GM23338 (cell line): Measurements from ENCODE around the gene RIMS1. TPM values are rescaled to one million over a fixed set of nuclear protein-coding genes. Genes with fewer than 3 reads are reported as not detected.

Source experiments
- ATAC-seq: fragments of 200-7000 bp; cut with Tn5 transposase; 3 replicates; pipeline ENCODE4 v1.9.1; 2020
- DNase-seq: peaks from one replicate; pipeline ENCODE4 v3.0.0-alpha.2; 2015; ENCODE audit warnings: low spot score
- H2AFZ ChIP-seq: fragments of 200-600 bp; sonication (generic); 2 replicates; pipeline ENCODE4 v1.8.0; 2016; ENCODE audit warnings: antibody characterized with exemption, mild to moderate bottlenecking, moderate library complexity
- H3F3A ChIP-seq: fragments of 200-600 bp; sonication (generic); replicated peaks from 2 replicates; pipeline ENCODE4 v1.8.0; 2017; ENCODE audit warnings: antibody characterized with exemption, mixed run types, low read depth
- H3K27ac ChIP-seq: fragments of 200-600 bp; sonication (generic); 2 replicates; pipeline ENCODE4 v1.6.1; 2016; ENCODE audit warnings: low read depth
- H3K27me3 ChIP-seq: fragments of 200-600 bp; sonication (generic); 2 replicates; pipeline ENCODE4 v1.8.0; 2016; ENCODE audit warnings: mild to moderate bottlenecking, mixed run types, moderate library complexity; ENCODE audit not compliant: insufficient read depth
- H3K36me3 ChIP-seq: fragments of 200-600 bp; sonication (generic); 2 replicates; pipeline ENCODE4 v1.8.0; 2016; ENCODE audit warnings: mild to moderate bottlenecking; ENCODE audit not compliant: insufficient read depth
- H3K4me1 ChIP-seq: fragments of 200-600 bp; sonication (generic); 2 replicates; pipeline ENCODE4 v1.8.0; 2016; ENCODE audit warnings: mild to moderate bottlenecking, moderate library complexity; ENCODE audit not compliant: insufficient read depth
- H3K4me2 ChIP-seq: fragments of 200-600 bp; sonication (generic); 2 replicates; pipeline ENCODE4 v1.7.1; 2017; ENCODE audit warnings: mixed run types
- H3K4me3 ChIP-seq: fragments of 200-600 bp; sonication (generic); 2 replicates; pipeline ENCODE4 v1.6.1; 2016; ENCODE audit warnings: mixed run types
- H3K79me2 ChIP-seq: fragments of 200-600 bp; sonication (generic); replicated peaks from 2 replicates; pipeline ENCODE4 v1.8.0; 2017; ENCODE audit warnings: mild to moderate bottlenecking; ENCODE audit not compliant: insufficient read depth
- H3K9me2 ChIP-seq: fragments of 200-600 bp; sonication (generic); 2 replicates; pipeline ENCODE4 v1.8.0; 2017; ENCODE audit not compliant: insufficient read depth
- H4K20me1 ChIP-seq: fragments of 200-600 bp; sonication (generic); replicated peaks from 2 replicates; pipeline ENCODE4 v1.8.0; 2017; ENCODE audit warnings: mild to moderate bottlenecking; ENCODE audit not compliant: insufficient read depth
- H3K27ac Mint-ChIP-seq: 2 replicates; pipeline ENCODE4 v1.8.0; 2020; ENCODE audit warnings: inconsistent platforms, mild to moderate bottlenecking, moderate library complexity, mixed read lengths
- H3K27me3 Mint-ChIP-seq: 3 replicates; pipeline ENCODE4 v1.8.0; 2022; ENCODE audit warnings: low read depth, mild to moderate bottlenecking, moderate library complexity, mixed read lengths, inconsistent platforms; ENCODE audit not compliant: insufficient read depth, poor library complexity
- H3K36me3 Mint-ChIP-seq: 3 replicates; pipeline ENCODE4 v1.8.0; 2021; ENCODE audit warnings: low read depth, mild to moderate bottlenecking, inconsistent platforms, moderate library complexity, mixed read lengths
- H3K4me1 Mint-ChIP-seq: 3 replicates; pipeline ENCODE4 v1.8.0; 2020; ENCODE audit warnings: mild to moderate bottlenecking, inconsistent platforms, mixed read lengths
- H3K4me3 Mint-ChIP-seq: 3 replicates; pipeline ENCODE4 v1.8.0; 2021; ENCODE audit warnings: moderate library complexity, mild to moderate bottlenecking, inconsistent platforms, mixed read lengths
- H3K9me3 Mint-ChIP-seq: 3 replicates; pipeline ENCODE4 v1.8.0; 2020; ENCODE audit warnings: moderate library complexity, mild to moderate bottlenecking, inconsistent platforms, mixed read lengths
- CREB1 ChIP-seq: fragments of 250-450 bp; sonication (Bioruptor Pico); IDR thresholded peaks from 2 replicates; pipeline ENCODE4 v1.5.0; 2020; ENCODE audit warnings: low read depth, mild to moderate bottlenecking, moderate library complexity
- CTCF ChIP-seq, 2 experiments: fragments of 200-600 bp in 1 of 2; sonication (generic) in 1 of 2; conservative IDR thresholded peaks; 2 replicates each; pipeline versions ENCODE4 v1.5.1 to v1.6.1; 2016 to 2017; ENCODE audit warnings: antibody characterized with exemption in 2 of 2, low read depth in 2 of 2, mild to moderate bottlenecking in 2 of 2, moderate library complexity in 1 of 2
- EZH2 ChIP-seq: fragments of 200-600 bp; sonication (generic); IDR thresholded peaks from one replicate; pipeline ENCODE4 v1.8.0; 2017; ENCODE audit warnings: antibody characterized with exemption, mild to moderate bottlenecking, low read depth; ENCODE audit not compliant: unreplicated experiment
- NANOG ChIP-seq: IDR thresholded peaks from 2 replicates; pipeline ENCODE4 v1.6.1; 2016; ENCODE audit warnings: antibody characterized with exemption, borderline replicate concordance
- POLR2AphosphoS5 ChIP-seq: IDR thresholded peaks from 2 replicates; pipeline ENCODE4 v1.6.1; 2016; ENCODE audit warnings: antibody characterized with exemption, low read depth
- STAT1 ChIP-seq: IDR thresholded peaks from one replicate; pipeline ENCODE4 v1.6.1; 2016; ENCODE audit warnings: antibody characterized with exemption; ENCODE audit not compliant: unreplicated experiment
- ZNF331 ChIP-seq: fragments of 250-450 bp; sonication (Bioruptor Pico); IDR thresholded peaks from 2 replicates; pipeline ENCODE4 v1.5.0; 2020; ENCODE audit warnings: low read depth, mild to moderate bottlenecking, moderate library complexity
- polyA plus RNA-seq: library from polyadenylated mRNA; unstranded; fragments of >200 nt; fragmentation: Nextera tagmentation; extraction: Ambion mirVana; gene quantifications from 2 replicates; pipeline ENCODE4 v1.2.1, GENCODE V29; 2016
- total RNA-seq: library from RNA; depleted of rRNA; stranded (reverse); fragments of >200 nt; shearing (Covaris generic); gene quantifications from 2 replicates; pipeline ENCODE4 v1.2.3, GENCODE V29; 2014

The RIMS1 gene
- total and polyA plus RNA-seq, 2 experiments from 2014 or later, result 0.89 to 4.0 TPM

- H4K20me1 ChIP-seq, result no peaks in the 10 kb centered on the region
- no peak overlapping the region for H3K27ac ChIP-seq
- H3K4me3 ChIP-seq, result no peak overlapping the region
- no peaks in the 10 kb centered on the region for H3F3A ChIP-seq
- no peaks in the 10 kb centered on the region for H3K36me3 ChIP-seq
- no peak overlapping the region for H3K4me2 ChIP-seq
- no peaks in the 10 kb centered on the region for H3K9me2 ChIP-seq
- Mint-ChIP-seq H3K9me3 (no peaks in the 10 kb centered on the region; the same call in 2 of the 3 replicates), H3K4me3 (no peak overlapping the region), H3K27ac (no peak overlapping the region), H3K36me3 (no peaks in the 10 kb centered on the region), H3K4me1 (peaks cover 15% of the 10 kb centered on the region), H3K27me3 (no peaks in the 10 kb centered on the region)
- H3K4me1 ChIP-seq, result peaks cover 30% of the 10 kb centered on the region
- TF ChIP-seq STAT1 (no peak), POLR2AphosphoS5 (no peak), ZNF331 (CRISPR knock-in tag) (no peak)
- DNase-seq (no peak), ATAC-seq (no peak)
- H2AFZ ChIP-seq, result no peak overlapping the region
- H3K27me3 ChIP-seq, result no peaks in the 10 kb centered on the region
- no peaks in the 10 kb centered on the region for H3K79me2 ChIP-seq
These were observed 352.6 kb downstream of the RIMS1 start for GRCh38 chr6:72238900-72239299.

- H3K27ac ChIP-seq, result peak overlapping the region; percentile 82
These were observed 359.2 kb downstream of the RIMS1 start for GRCh38 chr6:72245565-72245964.

GRCh38 chr6:72246926-72247325, 360.6 kb downstream of the RIMS1 start:
- H3K36me3 Mint-ChIP-seq, result no peaks in the 10 kb centered on the region
- H3K4me1 Mint-ChIP-seq, result peaks cover 24% of the 10 kb centered on the region
- no peaks in the 10 kb centered on the region for H3K27me3 ChIP-seq
- H3F3A ChIP-seq, result no peaks in the 10 kb centered on the region
- no peaks in the 10 kb centered on the region for H3K9me3 Mint-ChIP-seq
- no peaks in the 10 kb centered on the region for H3K36me3 ChIP-seq
- no peaks in the 10 kb centered on the region for H4K20me1 ChIP-seq
- H3K27ac Mint-ChIP-seq, result peak overlapping the region; percentile 64; the same call in 1 of the 2 replicates
- peaks cover 40% of the 10 kb centered on the region for H3K4me1 ChIP-seq
- no peak overlapping the region; the same call in 1 of the 2 replicates for H3K27ac ChIP-seq
- peaks cover 2% of the 10 kb centered on the region for H3K27me3 Mint-ChIP-seq
- H3K4me3 Mint-ChIP-seq, result no peak overlapping the region
- TF ChIP-seq CTCF (conservative IDR thresholded peaks at IDR 0.05; ENCODE audit: low read depth in 2 of 2), result peak in 1 of 2 experiments; percentile 62; a peak in 2 of 4 replicates
- TF ChIP-seq POLR2AphosphoS5, result no peak
- ATAC-seq (peak; percentile 89), DNase-seq (peak; percentile 47)
- no peaks in the 10 kb centered on the region for H3K79me2 ChIP-seq
- no peak overlapping the region for H2AFZ ChIP-seq
- H3K9me2 ChIP-seq, result no peaks in the 10 kb centered on the region
- H3K4me2 ChIP-seq, result no peak overlapping the region
- H3K4me3 ChIP-seq, result no peak overlapping the region

More at GRCh38 chr6:72245565-72245964, 359.2 kb downstream of the RIMS1 start:
- H3K36me3 Mint-ChIP-seq, result no peaks in the 10 kb centered on the region
- H3K27ac Mint-ChIP-seq, result no peak overlapping the region
- ATAC-seq (peak; percentile 84), DNase-seq (peak; percentile 78)
- peaks cover 46% of the 10 kb centered on the region for H3K4me1 ChIP-seq
- no peaks in the 10 kb centered on the region for H3K27me3 ChIP-seq
- H4K20me1 ChIP-seq, result no peaks in the 10 kb centered on the region
- H2AFZ ChIP-seq, result no peak overlapping the region
- no peak overlapping the region for H3K4me3 Mint-ChIP-seq
- H3K36me3 ChIP-seq, result no peaks in the 10 kb centered on the region
- H3K27me3 Mint-ChIP-seq, result peaks cover 2% of the 10 kb centered on the region
- peaks cover 30% of the 10 kb centered on the region for H3K4me1 Mint-ChIP-seq
- peak overlapping the region; percentile 39 for H3K4me2 ChIP-seq
- H3F3A ChIP-seq, result no peaks in the 10 kb centered on the region
- no peaks in the 10 kb centered on the region for H3K79me2 ChIP-seq
- H3K4me3 ChIP-seq, result no peak overlapping the region
- TF ChIP-seq EZH2 (no peak), POLR2AphosphoS5 (no peak), NANOG (peak; percentile 84), CREB1 (CRISPR knock-in tag) (no peak)
- H3K9me2 ChIP-seq, result no peaks in the 10 kb centered on the region
- H3K9me3 Mint-ChIP-seq, result no peaks in the 10 kb centered on the region
